ENCODE measurements around the gene SMARCC2.
"Not testable (repeated sequence)": the region's sequence is repeated elsewhere in the genome, so short reads cannot be mapped to it uniquely, and the experiment has no call there.

SMARCC2 gene

GRCh38 chr12:56126732-56127239 is 62.5 kb downstream of the SMARCC2 start:
- no peak for DNase-seq (ENCODE audit: low read depth in 1 of 2, low spot score in 1 of 2)

- no peak for DNase-seq (ENCODE audit: low read depth in 1 of 2, low spot score in 1 of 2)
Measured at GRCh38 chr12:56124133-56124532, 65.2 kb downstream of the SMARCC2 start.

- DNase-seq (ENCODE audit: low read depth in 1 of 2, low spot score in 1 of 2) = no peak
Measured at GRCh38 chr12:56122637-56123036, 66.6 kb downstream of the SMARCC2 start.

- DNase-seq (ENCODE audit: low read depth in 1 of 2, low spot score in 1 of 2) = no peak
Measured at GRCh38 chr12:56121204-56121870, 67.9 kb downstream of the SMARCC2 start.

DNA sequence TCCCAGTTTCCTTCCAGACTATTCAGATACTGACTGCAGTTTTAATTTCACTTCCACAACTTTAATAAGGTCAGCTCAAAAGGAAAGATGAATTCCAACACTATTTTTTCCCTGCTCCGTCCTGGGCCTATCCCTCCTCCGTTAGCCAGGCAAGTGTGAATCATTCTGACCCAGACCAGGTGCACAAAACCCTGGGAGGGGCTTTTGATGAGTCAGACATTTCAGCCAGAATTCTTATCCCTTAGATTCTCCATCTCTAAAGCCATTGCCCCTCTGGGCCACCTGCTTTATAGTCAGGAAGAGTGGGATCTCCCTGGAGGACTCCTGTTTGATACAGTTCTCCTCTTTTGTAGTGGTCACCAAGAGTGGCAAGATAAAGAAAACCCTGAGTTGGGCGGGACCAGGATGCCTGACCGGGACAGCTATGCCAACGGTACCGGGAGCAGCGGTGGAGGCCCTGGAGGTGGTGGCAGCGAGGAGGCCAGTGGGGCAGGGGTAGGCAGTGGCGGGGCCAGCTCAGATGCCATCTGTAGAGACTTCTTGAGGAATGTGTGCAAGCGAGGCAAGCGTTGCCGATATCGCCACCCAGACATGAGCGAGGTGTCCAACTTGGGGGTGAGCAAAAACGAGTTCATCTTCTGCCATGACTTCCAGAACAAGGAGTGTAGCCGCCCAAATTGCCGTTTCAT is 69.0 kb downstream of the SMARCC2 start:
- DNase-seq (ENCODE audit: low read depth in 1 of 2, low spot score in 1 of 2) = no peak

DNA sequence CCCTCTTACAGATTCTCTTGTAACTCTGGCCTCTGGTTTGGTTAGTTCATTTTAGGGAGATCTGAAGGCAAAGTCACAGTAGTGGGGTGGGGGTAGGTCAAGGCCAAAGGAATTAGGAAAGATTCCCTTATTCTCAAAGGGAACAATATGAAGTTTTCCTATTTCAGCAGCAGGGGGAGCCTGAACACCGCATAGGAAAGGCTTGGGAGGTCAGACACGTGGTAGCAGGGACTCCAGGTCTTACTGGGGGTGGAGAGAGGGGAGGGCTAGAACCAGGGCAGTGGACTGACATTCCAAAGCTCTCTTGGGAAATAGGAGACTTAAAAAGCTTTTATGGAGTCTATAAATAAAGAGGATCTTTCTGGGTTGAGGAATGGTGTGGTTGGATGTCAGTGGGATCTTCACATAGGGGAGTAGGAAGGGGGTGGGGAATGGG is 69.9 kb downstream of the SMARCC2 start:
- peak in 1 of 2 donors; percentile 57 for DNase-seq (ENCODE audit: low read depth in 1 of 2, low spot score in 1 of 2)

GRCh38 chr12:56118688-56119357 is 70.5 kb downstream of the SMARCC2 start:
- no peak for DNase-seq (ENCODE audit: low read depth in 1 of 2, low spot score in 1 of 2)

DNA sequence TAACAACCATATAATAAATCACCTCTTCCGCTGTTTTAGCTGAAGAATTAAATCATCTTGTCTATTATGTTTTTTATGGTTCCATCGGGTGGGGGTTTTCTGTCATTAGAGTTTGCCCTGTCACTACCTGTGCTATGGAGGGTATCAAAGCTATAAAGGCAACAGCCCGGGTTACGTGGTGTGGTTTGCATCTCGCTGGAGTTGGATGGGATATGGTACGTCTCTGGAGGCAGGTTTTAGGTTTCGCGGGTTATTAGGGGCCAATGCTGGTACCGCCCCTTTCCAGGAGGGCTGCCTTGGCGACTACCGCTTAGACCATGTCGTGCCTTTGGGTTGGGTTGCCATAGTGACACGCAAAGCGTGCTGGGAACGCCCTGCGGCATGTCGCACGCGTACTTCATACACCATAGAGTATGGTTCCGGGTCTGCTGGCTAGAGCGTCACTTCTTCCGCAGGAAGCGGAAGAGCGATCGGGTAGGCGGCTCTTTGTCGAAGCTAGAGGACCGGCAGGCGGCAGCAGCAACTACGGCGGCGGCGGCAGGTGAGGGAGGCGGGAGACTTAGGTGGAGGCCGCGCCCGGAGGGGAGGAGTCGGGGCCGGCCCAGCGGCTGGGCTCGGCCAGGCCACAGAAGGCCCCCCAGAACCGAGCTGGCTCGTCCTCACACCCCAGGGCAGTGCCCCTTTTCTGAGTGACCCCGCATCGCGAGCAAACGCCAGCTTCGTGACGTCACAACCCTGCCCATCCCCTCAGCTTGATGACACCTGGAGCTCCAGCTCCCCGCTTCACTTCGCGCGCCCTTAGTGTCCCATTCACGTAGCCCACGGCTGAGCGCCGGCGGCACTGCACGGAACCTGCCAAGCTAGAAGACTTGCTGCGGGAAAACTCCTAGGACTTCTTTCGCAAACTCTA is 71.2 kb downstream of the SMARCC2 start, which contains the start of gene ZC3H10:
TSS of gene ZC3H10 (plus strand) at position 489 of the 910 bp plus-strand sequence. CDS start 2,297 bp downstream, outside the sequence.
- DNase-seq (ENCODE audit: low read depth in 1 of 2, low spot score in 1 of 2) = peak; percentile 93 to 100

GRCh38 chr12:56117082-56117706 is 72.1 kb downstream of the SMARCC2 start:
- not testable (repeated sequence) for DNase-seq (ENCODE audit: low read depth in 1 of 2, low spot score in 1 of 2)

DNA sequence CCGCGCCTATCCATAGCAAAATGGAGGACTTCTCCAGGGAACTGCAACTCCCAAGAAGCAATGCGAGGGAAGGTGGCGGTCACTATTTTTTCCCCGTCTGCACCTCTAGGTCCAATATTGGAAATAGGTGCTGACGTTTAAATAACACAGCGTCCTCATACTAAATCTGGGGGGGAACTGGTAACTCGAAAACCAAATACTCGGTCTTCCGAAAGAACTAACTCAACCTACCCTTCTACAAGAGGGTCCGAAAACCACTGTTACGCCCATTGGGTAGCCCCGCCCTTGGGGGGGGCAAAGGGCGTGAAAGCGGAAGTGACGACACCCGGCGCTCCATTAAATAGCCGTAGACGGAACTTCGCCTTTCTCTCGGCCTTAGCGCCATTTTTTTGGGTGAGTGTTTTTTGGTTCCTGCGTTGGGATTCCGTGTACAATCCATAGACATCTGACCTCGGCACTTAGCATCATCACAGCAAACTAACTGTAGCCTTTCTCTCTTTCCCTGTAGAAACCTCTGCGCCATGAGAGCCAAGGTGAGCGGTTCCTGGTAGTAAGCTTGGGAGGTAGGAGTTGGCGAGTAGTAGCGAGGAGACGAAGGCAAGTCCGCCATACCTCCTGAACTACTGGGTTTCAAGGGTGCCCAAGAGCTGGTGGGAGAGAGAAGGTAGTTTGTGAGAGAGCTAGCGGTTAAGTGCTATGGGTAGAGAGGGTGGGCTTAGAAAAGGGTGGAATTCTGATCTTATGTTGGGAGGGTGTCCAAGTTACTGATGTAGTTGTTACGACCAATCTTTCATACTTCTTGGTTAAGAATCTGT is 72.8 kb downstream of the SMARCC2 start, which contains the start of gene RPL41:
TSS of gene RPL41 (plus strand) at position 367 of the 815 bp plus-strand sequence.
- DNase-seq (ENCODE audit: low read depth in 1 of 2, low spot score in 1 of 2) = peak; percentile 91 to 94

DNA sequence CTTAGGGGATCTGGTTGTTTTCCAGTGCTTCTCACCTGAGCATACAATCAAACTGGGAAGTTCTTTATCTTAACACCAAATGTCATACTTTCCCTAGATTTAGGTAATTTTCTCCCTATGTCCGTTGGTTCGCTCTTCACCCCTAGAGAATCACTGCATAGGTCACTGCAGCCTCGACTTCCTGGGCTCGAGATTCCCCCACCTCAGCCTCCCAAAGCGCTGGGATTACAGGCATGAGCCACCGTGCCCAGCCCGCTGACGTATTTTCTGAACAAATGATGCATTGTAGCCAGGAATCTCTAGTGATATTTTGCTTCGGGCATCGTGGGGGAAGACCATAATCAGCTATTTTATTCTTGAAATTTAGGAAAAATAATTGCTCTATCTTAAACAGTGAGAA is 74.0 kb downstream of the SMARCC2 start:
- no peak for DNase-seq (ENCODE audit: low read depth in 1 of 2, low spot score in 1 of 2)

GRCh38 chr12:56114084-56114483 is 75.2 kb downstream of the SMARCC2 start:
- DNase-seq (ENCODE audit: low read depth in 1 of 2, low spot score in 1 of 2) = no peak
